GM12878 (cell line): ENCODE data around the gene EFCC1. TPM values are rescaled to one million over a fixed set of nuclear protein-coding genes. Genes with fewer than 3 reads are reported as not detected.

Experiments
- ATAC-seq: fragments of 200-7000 bp; cut with Tn5 transposase; 3 replicates; pipeline ENCODE4 v1.9.1; 2020; ENCODE audit warnings: mild to moderate bottlenecking, moderate library complexity
- BruUV-seq: library from RNA; stranded (reverse); fragments of 400-500 nt; replicated peaks from 2 replicates; lab custom pipeline; 2021; lab: Mats Ljungman, UMichigan
- CTCF ChIA-PET: fragments of 300-600 bp; sonication (Branson Sonifier 250); formaldehyde crosslinking; extraction: SDS; loops from one replicate; lab custom pipeline; 2021; ENCODE audit warnings: inconsistent platforms; lab: Yijun Ruan, JAX
- POLR2A ChIA-PET: fragments of 350-600 bp; formaldehyde crosslinking; extraction: SDS; loops from one replicate; lab custom pipeline; 2021; ENCODE audit warnings: inconsistent platforms; lab: Charles Lee
- RAD21 ChIA-PET: fragments of 300-600 bp; sonication (Branson Sonifier 250); formaldehyde crosslinking; loops from one replicate; lab custom pipeline; 2023; ENCODE audit warnings: antibody characterized with exemption; ENCODE audit not compliant: unreplicated experiment; lab: Charles Lee
- SMC1A ChIA-PET: fragments of 300-600 bp; sonication (Branson Sonifier 250); formaldehyde crosslinking; loops from one replicate; lab custom pipeline; 2023; ENCODE audit not compliant: unreplicated experiment, uncharacterized antibody; lab: Charles Lee
- DNase-seq: peaks from one replicate; pipeline ENCODE4 v3.0.0-alpha.2; 2011; ENCODE audit warnings: low read depth, low spot score
- FAIRE-seq: peaks from 3 replicates; lab custom pipeline; 2011; peaks lifted over from hg19 to GRCh38; lab: Jason Lieb, UNC
- H2AFZ ChIP-seq: 2 replicates; pipeline ENCODE4 v1.6.0; 2011; ENCODE audit warnings: low read depth, low read length, control low read depth; ENCODE audit not compliant: control insufficient read depth
- H3K27ac ChIP-seq: 2 replicates; pipeline ENCODE4 v1.5.1; 2011; ENCODE audit warnings: control low read depth; ENCODE audit not compliant: control insufficient read depth, insufficient read depth
- H3K27me3 ChIP-seq, 2 experiments: replicated peaks in 1 of 2; 2 replicates each; pipeline versions ENCODE4 v1.6.0 to v1.6.1; 2011; ENCODE audit warnings: low read length in 1 of 2; ENCODE audit not compliant: control insufficient read depth in 2 of 2, insufficient read depth in 2 of 2
- H3K36me3 ChIP-seq, 2 experiments: 2 replicates each; pipeline ENCODE4 v1.5.1; 2011; ENCODE audit warnings: low read length in 1 of 2; ENCODE audit not compliant: control insufficient read depth in 2 of 2, insufficient read depth in 2 of 2
- H3K4me1 ChIP-seq: 2 replicates; pipeline ENCODE4 v1.6.1; 2011; ENCODE audit warnings: mild to moderate bottlenecking, low read length, moderate library complexity, mixed read lengths; ENCODE audit not compliant: control insufficient read depth, insufficient read depth
- H3K4me2 ChIP-seq: 2 replicates; pipeline ENCODE4 v1.6.0; 2011; ENCODE audit warnings: control low read depth; ENCODE audit not compliant: control insufficient read depth, insufficient read depth
- H3K4me3 ChIP-seq: fragments of 200-600 bp; sonication (generic); 2 replicates; pipeline ENCODE4 v1.5.1; 2016
- H3K79me2 ChIP-seq: 2 replicates; pipeline ENCODE4 v1.6.0; 2011; ENCODE audit warnings: low read length; ENCODE audit not compliant: control insufficient read depth, insufficient read depth
- H3K9ac ChIP-seq: 2 replicates; pipeline ENCODE4 v1.8.0; 2011; ENCODE audit warnings: low read length, control low read depth, mixed read lengths; ENCODE audit not compliant: control insufficient read depth, insufficient read depth
- H3K9me3 ChIP-seq: replicated peaks from 3 replicates; pipeline ENCODE4 v1.5.1; 2011; ENCODE audit warnings: mild to moderate bottlenecking, low read length; ENCODE audit not compliant: control insufficient read depth, insufficient read depth
- H4K20me1 ChIP-seq: 2 replicates; pipeline ENCODE4 v1.6.0; 2011; ENCODE audit not compliant: control insufficient read depth, insufficient read depth
- BMI1 ChIP-seq: fragments of 450-650 bp; IDR thresholded peaks from 2 replicates; pipeline ENCODE4 v1.6.1; 2016; ENCODE audit warnings: mild to moderate bottlenecking, moderate library complexity, borderline replicate concordance
- BRCA1 ChIP-seq: IDR thresholded peaks from 2 replicates; pipeline ENCODE4 v1.6.1; 2011; ENCODE audit warnings: low read depth, low read length, improper control_type of control experiment
- DPF2 ChIP-seq: fragments of 450-650 bp; IDR thresholded peaks from 2 replicates; pipeline ENCODE4 v1.6.1; 2017; ENCODE audit warnings: mild to moderate bottlenecking
- EGR1 ChIP-seq, 2 experiments: IDR thresholded peaks; 1 replicate in 1 of 2; 2 replicates in 1 of 2; pipeline ENCODE4 v1.6.1; 2011 to 2012; ENCODE audit warnings: low read depth in 2 of 2, low read length in 2 of 2, borderline replicate concordance in 1 of 2, mild to moderate bottlenecking in 1 of 2, moderate library complexity in 1 of 2
- EP300 ChIP-seq, 2 experiments: fragments of 150-350 bp in 1 of 2; IDR thresholded peaks; 2 replicates each; pipeline ENCODE4 v1.6.1; 2011 to 2012; ENCODE audit warnings: low read depth in 2 of 2, low read length in 2 of 2, borderline replicate concordance in 1 of 2, improper control_type of control experiment in 1 of 2, inconsistent platforms in 1 of 2; ENCODE audit not compliant: control insufficient read depth in 1 of 2
- IKZF2 ChIP-seq, 2 experiments: fragments of 450-650 bp; IDR thresholded peaks; 2 replicates each; pipeline ENCODE4 v1.6.1; 2017; ENCODE audit warnings: mild to moderate bottlenecking in 2 of 2, moderate library complexity in 2 of 2
- KLF5 ChIP-seq: fragments of 450-650 bp; IDR thresholded peaks from 2 replicates; pipeline ENCODE4 v1.6.1; 2014; ENCODE audit warnings: mild to moderate bottlenecking; ENCODE audit not compliant: partially characterized antibody
- STAT3 ChIP-seq: IDR thresholded peaks from 2 replicates; pipeline ENCODE4 v1.6.1; 2011; ENCODE audit warnings: low read depth, low read length, improper control_type of control experiment
- ZSCAN29 ChIP-seq: fragments of 450-650 bp; IDR thresholded peaks from 2 replicates; pipeline ENCODE4 v1.6.1; 2017; ENCODE audit warnings: mild to moderate bottlenecking, moderate library complexity
- WGBS: methylation state at CpG from one replicate; pipeline ENCODE4 v1.1.6; 2016; ENCODE audit warnings: low lambda C conversion rate; ENCODE audit not compliant: insufficient replicate concordance, insufficient coverage; ENCODE audit errors: missing lambda C conversion rate; 5-methylcytosine and 5-hydroxymethylcytosine counted together
- in situ Hi-C: fragments of 300-500 bp; cut with MboI; formaldehyde crosslinking; loops from 9 replicates; pipeline ENCODE4 v1.14.3; 2018; ENCODE audit warnings: mixed read lengths
- intact Hi-C: fragments of 100-400 bp; cut with micrococcal nuclease; formaldehyde crosslinking; loops from one replicate; pipeline ENCODE4 v1.14.2; 2022; ENCODE audit not compliant: unreplicated experiment
- polyA plus RNA-seq, 11 experiments: library from polyadenylated mRNA; depleted of rRNA in 4 of 11; unstranded in 6 of 11; stranded (reverse) in 5 of 11; fragments of >200 nt; fragmentation: Nextera tagmentation in 4 of 11; fragmentation: Illumina TruSeq in 1 of 11; extraction: Ambion mirVana in 4 of 11; extraction: Trizol in 1 of 11; gene quantifications; 1 replicate in 1 of 11; 2 replicates in 10 of 11; pipeline versions ENCODE4 v1.2.1 to v1.2.3, GENCODE V29; 2011 to 2016; ENCODE audit warnings: inconsistent platforms in 2 of 11, missing spikeins in 2 of 11, low read depth in 1 of 11
- total RNA-seq, 4 experiments: library from RNA; depleted of rRNA in 3 of 4; stranded (reverse); fragments of >200 nt in 3 of 4; fragmentation: Illumina TruSeq in 1 of 4; extraction: Trizol in 1 of 4; gene quantifications; 2 replicates each; pipeline versions ENCODE4 v1.2.1 to v1.2.3, GENCODE V29; 2013 to 2021

Gene EFCC1
- total and polyA plus RNA-seq, 10 of the 15 experiments (the other 5 are each of a cell fraction or from before 2014, with no cell fraction given): not detected

GRCh38 chr3:129037093-129037419 is 36.0 kb downstream of the EFCC1 start:
- H3K27ac ChIP-seq: no peak overlapping the region
- no peaks in the 10 kb centered on the region for H3K79me2 ChIP-seq
- intact Hi-C loops (no loop called here), in situ Hi-C loops (no loop called here)
- no TSS peak for BruUV-seq
- DNase-seq (no peak), ATAC-seq (no peak), FAIRE-seq (no peak)
- no peaks in the 10 kb centered on the region for H3K4me1 ChIP-seq
- no peaks in the 10 kb centered on the region for H3K9me3 ChIP-seq
- no peak overlapping the region for H3K9ac ChIP-seq
- RAD21 ChIA-PET: no interaction called here
- 0% methylated on average over 2 of the region's 2 CpGs for WGBS
- no peaks in the 10 kb centered on the region; a peak in 2 of 4 replicates for H3K27me3 ChIP-seq
- no peak overlapping the region for H2AFZ ChIP-seq
- POLR2A ChIA-PET: no interaction called here
- H3K4me2 ChIP-seq: no peak overlapping the region
- TF ChIP-seq BRCA1 (no peak), STAT3 (no peak), KLF5 (no peak), BMI1 (no peak), EGR1 (IDR thresholded peaks at IDR 0.05; ENCODE audit: borderline replicate concordance in 1 of 2, low read depth in 2 of 2, low read length in 2 of 2) (no peak), DPF2 (no peak), EP300 (IDR thresholded peaks at IDR 0.05; ENCODE audit: borderline replicate concordance in 1 of 2, control insufficient read depth in 1 of 2, low read depth in 2 of 2, low read length in 2 of 2) (no peak), IKZF2 (IDR thresholded peaks at IDR 0.05) (no peak), ZSCAN29 (no peak)
- TF ChIP-seq, all 136 proteins: peak for 0
- H3K4me3 ChIP-seq: no peak overlapping the region
- H4K20me1 ChIP-seq: no peaks in the 10 kb centered on the region
- ChIA-PET CTCF (interaction anchor here (0.6 to 2.1 kb wide), 4 partner anchors 16 to 129 kb away, joined by 3 to 9 read pairs (median 4); no protein-coding TSS in a partner anchor), SMC1A (no interaction called here)
- H3K36me3 ChIP-seq: no peaks in the 10 kb centered on the region
